Activated CD8-positive, alpha-beta T cell treated with anti-CD3 and anti-CD28 coated beads, Interleukin-2, amount 10 ng/mL, durations not matched to agents 7 days and 5 days (primary cell): ENCODE data around the gene TOP2A. TPM values are rescaled to one million over a fixed set of nuclear protein-coding genes. Genes with fewer than 3 reads are reported as not detected.

Experiments used
- ATAC-seq: fragments of 150-1000 bp; cut with Tn5 transposase; one replicate; pipeline ENCODE4 v1.10.0; 2021; ENCODE audit warnings: moderate library complexity
- CTCF ChIA-PET: fragments of 350-600 bp; sonication (Branson Sonifier 250); formaldehyde crosslinking; loops from one replicate; lab custom pipeline; 2021; ENCODE audit warnings: antibody characterized with exemption; lab: Charles Lee
- POLR2A ChIA-PET: fragments of 350-600 bp; sonication (Branson Sonifier 250); formaldehyde crosslinking; loops from one replicate; lab custom pipeline; 2021; ENCODE audit warnings: antibody characterized with exemption; lab: Charles Lee
- DNase-seq: peaks from one replicate; pipeline ENCODE4 v3.0.0-alpha.2; 2020
- H3K27ac Mint-ChIP-seq: one replicate; pipeline ENCODE4 v1.8.0; 2021; ENCODE audit warnings: mild to moderate bottlenecking, mixed read lengths
- H3K27me3 Mint-ChIP-seq: one replicate; pipeline ENCODE4 v1.8.0; 2021; ENCODE audit warnings: low read depth, mixed read lengths
- H3K36me3 Mint-ChIP-seq: one replicate; pipeline ENCODE4 v1.8.0; 2021; ENCODE audit warnings: low read depth, mixed read lengths
- H3K4me1 Mint-ChIP-seq: one replicate; pipeline ENCODE4 v1.8.0; 2021; ENCODE audit warnings: low read depth, mixed read lengths
- H3K4me3 Mint-ChIP-seq: one replicate; pipeline ENCODE4 v1.8.0; 2021; ENCODE audit warnings: mild to moderate bottlenecking, mixed read lengths
- H3K9me3 Mint-ChIP-seq: one replicate; pipeline ENCODE4 v1.8.0; 2022; ENCODE audit warnings: mixed read lengths; ENCODE audit not compliant: insufficient read depth
- total RNA-seq, 2 experiments: library from RNA; stranded (reverse); gene quantifications; one replicate each; pipeline ENCODE4 v1.2.3, GENCODE V29; 2021

The TOP2A gene
- total RNA-seq, 2 experiments from 2014 or later = 517 to 567 TPM

GRCh38 chr17:40358323-40359038, 59.2 kb downstream of the TOP2A start:
- Mint-ChIP-seq H3K9me3 (no peaks in the 10 kb centered on the region), H3K4me3 (no peak overlapping the region), H3K4me1 (peaks cover 40% of the 10 kb centered on the region), H3K36me3 (peaks cover 23% of the 10 kb centered on the region), H3K27ac (peak overlapping the region; percentile 37), H3K27me3 (peaks cover 12% of the 10 kb centered on the region)
- ChIA-PET CTCF (interaction anchor here (0.7 to 14.0 kb wide), 27 partner anchors 10 to 305 kb away, joined by 3 to 187 read pairs (median 4); no protein-coding TSS in a partner anchor), POLR2A (interaction anchor here (0.5 to 1.1 kb wide), 4 partner anchors 35 to 175 kb away, joined by 3 read pairs; no protein-coding TSS in a partner anchor)
- DNase-seq (peak; percentile 93), ATAC-seq (peak; percentile 45)

GRCh38 chr17:40356990-40357881, 60.5 kb downstream of the TOP2A start:
- Mint-ChIP-seq H3K4me1 (peaks cover 44% of the 10 kb centered on the region), H3K4me3 (no peak overlapping the region), H3K36me3 (peaks cover 31% of the 10 kb centered on the region), H3K27me3 (peaks cover 11% of the 10 kb centered on the region), H3K9me3 (no peaks in the 10 kb centered on the region), H3K27ac (no peak overlapping the region)
- no peak for DNase-seq
- POLR2A ChIA-PET = interaction anchor here (0.6 to 1.1 kb wide), 4 partner anchors 51 to 196 kb away, joined by 3 to 5 read pairs (median 3); no protein-coding TSS in a partner anchor
- no peak for ATAC-seq
- CTCF ChIA-PET = interaction anchor here (0.9 to 14.0 kb wide), 16 partner anchors 9 to 306 kb away, joined by 3 to 187 read pairs (median 5); no protein-coding TSS in a partner anchor

GRCh38 chr17:40355804-40356758, 61.6 kb downstream of the TOP2A start:
- H3K4me3 Mint-ChIP-seq = no peak overlapping the region
- H3K27me3 Mint-ChIP-seq = peaks cover 7% of the 10 kb centered on the region
- H3K4me1 Mint-ChIP-seq = peaks cover 45% of the 10 kb centered on the region
- peaks cover 37% of the 10 kb centered on the region for H3K36me3 Mint-ChIP-seq
- no peak for ATAC-seq
- no peak for DNase-seq
- POLR2A ChIA-PET = interaction anchor here (0.6 to 0.7 kb wide), 2 partner anchors 93 to 197 kb away, joined by 3 to 5 read pairs; no protein-coding TSS in a partner anchor
- H3K9me3 Mint-ChIP-seq = no peaks in the 10 kb centered on the region
- H3K27ac Mint-ChIP-seq = no peak overlapping the region
- CTCF ChIA-PET = interaction anchor here (1.2 to 14.0 kb wide), 15 partner anchors 9 to 204 kb away, joined by 3 to 304 read pairs (median 14); partner anchors contain the start of genes CDC6 and RARA

GRCh38 chr17:40355123-40355803, 62.4 kb downstream of the TOP2A start:
- H3K4me1 Mint-ChIP-seq = peaks cover 44% of the 10 kb centered on the region
- POLR2A ChIA-PET = interaction anchor here (0.9 to 1.6 kb wide), 4 partner anchors 30 to 52 kb away, joined by 3 to 7 read pairs (median 4); no protein-coding TSS in a partner anchor
- peak; percentile 72 for ATAC-seq

GRCh38 chr17:40354221-40355122, 63.2 kb downstream of the TOP2A start:
- no peaks in the 10 kb centered on the region for H3K9me3 Mint-ChIP-seq
- H3K36me3 Mint-ChIP-seq = peaks cover 47% of the 10 kb centered on the region
- ATAC-seq (no peak), DNase-seq (no peak)
- ChIA-PET POLR2A (interaction anchor here (0.9 to 1.6 kb wide), 6 partner anchors 29 to 52 kb away, joined by 3 to 7 read pairs (median 3); no protein-coding TSS in a partner anchor), CTCF (interaction anchor here (0.7 to 14.0 kb wide), 37 partner anchors 7 to 271 kb away, joined by 3 to 304 read pairs (median 5); partner anchors contain the start of genes CDC6, GJD3, RARA and TOP2A)
- no peak overlapping the region for H3K4me3 Mint-ChIP-seq
- peaks cover 50% of the 10 kb centered on the region for H3K4me1 Mint-ChIP-seq
- peak overlapping the region; percentile 15 for H3K27ac Mint-ChIP-seq
- H3K27me3 Mint-ChIP-seq = no peaks in the 10 kb centered on the region

More at GRCh38 chr17:40355123-40355803, 62.4 kb downstream of the TOP2A start:
- Mint-ChIP-seq H3K9me3 (no peaks in the 10 kb centered on the region), H3K27me3 (peaks cover 4% of the 10 kb centered on the region), H3K4me3 (no peak overlapping the region), H3K36me3 (peaks cover 40% of the 10 kb centered on the region), H3K27ac (no peak overlapping the region)
- CTCF ChIA-PET = interaction anchor here (0.7 to 14.0 kb wide), 34 partner anchors 8 to 270 kb away, joined by 3 to 304 read pairs (median 5); partner anchors contain the start of genes CDC6, RARA, TOP2A and WIPF2
- peak; percentile 79 for DNase-seq

- CTCF ChIA-PET = interaction anchor here (1.2 to 14.0 kb wide), 6 partner anchors 9 to 207 kb away, joined by 3 to 304 read pairs (median 52); partner anchors contain the start of genes CDC6 and RARA
- DNase-seq (no peak), ATAC-seq (no peak)
- peaks cover 57% of the 10 kb centered on the region for H3K36me3 Mint-ChIP-seq
- H3K4me3 Mint-ChIP-seq = no peak overlapping the region
- H3K4me1 Mint-ChIP-seq = peaks cover 55% of the 10 kb centered on the region
- H3K27ac Mint-ChIP-seq = peak overlapping the region; percentile 55
- no peaks in the 10 kb centered on the region for H3K27me3 Mint-ChIP-seq
- POLR2A ChIA-PET = interaction anchor here (0.7 to 1.1 kb wide), 3 partner anchors 30 to 61 kb away, joined by 3 read pairs; no protein-coding TSS in a partner anchor
- no peaks in the 10 kb centered on the region for H3K9me3 Mint-ChIP-seq
Measured at GRCh38 chr17:40352779-40353394, 64.8 kb downstream of the TOP2A start.

- DNase-seq = no peak
Measured at GRCh38 chr17:40352237-40352778, 65.4 kb downstream of the TOP2A start.

GRCh38 chr17:40351359-40352236, 66.1 kb downstream of the TOP2A start:
- DNase-seq (no peak), ATAC-seq (no peak)
- peak overlapping the region; percentile 55 for H3K27ac Mint-ChIP-seq
- H3K9me3 Mint-ChIP-seq = no peaks in the 10 kb centered on the region
- H3K36me3 Mint-ChIP-seq = peaks cover 56% of the 10 kb centered on the region
- no peak overlapping the region for H3K4me3 Mint-ChIP-seq
- CTCF ChIA-PET = interaction anchor here (0.8 to 9.6 kb wide), 7 partner anchors 8 to 209 kb away, joined by 3 to 304 read pairs (median 5); partner anchors contain the start of genes CDC6 and RARA
- peaks cover 68% of the 10 kb centered on the region for H3K4me1 Mint-ChIP-seq
- no peaks in the 10 kb centered on the region for H3K27me3 Mint-ChIP-seq
- POLR2A ChIA-PET = interaction anchor here (0.7 to 1.1 kb wide), 3 partner anchors 47 to 59 kb away, joined by 3 read pairs; no protein-coding TSS in a partner anchor

More at GRCh38 chr17:40352237-40352778, 65.4 kb downstream of the TOP2A start:
- peaks cover 56% of the 10 kb centered on the region for H3K36me3 Mint-ChIP-seq
- ChIA-PET POLR2A (interaction anchor here (0.7 to 1.1 kb wide), 4 partner anchors 29 to 60 kb away, joined by 3 read pairs; no protein-coding TSS in a partner anchor), CTCF (interaction anchor here (0.8 to 14.0 kb wide), 7 partner anchors 9 to 208 kb away, joined by 3 to 304 read pairs (median 51); partner anchors contain the start of genes CDC6 and RARA)
- no peaks in the 10 kb centered on the region for H3K27me3 Mint-ChIP-seq
- ATAC-seq = no peak
- peaks cover 61% of the 10 kb centered on the region for H3K4me1 Mint-ChIP-seq
- no peak overlapping the region for H3K4me3 Mint-ChIP-seq
- H3K27ac Mint-ChIP-seq = peak overlapping the region; percentile 55
- no peaks in the 10 kb centered on the region for H3K9me3 Mint-ChIP-seq
